Body of pancreas (tissue), 4 donors: ENCODE data around the gene SOCS3.

ENCODE experiments used
- POLR2A ChIP-seq, 3 donors: fragments of 450-650 bp; IDR thresholded peaks; one replicate each; pipeline ENCODE4 v1.6.1; 2016; ENCODE audit warnings: antibody characterized with exemption in 3 of 3, mild to moderate bottlenecking in 2 of 3
- TF ChIP-seq, protein P1 (sequence below), 7 experiments: fragments of 450-650 bp in 4 of 7; fragments of 200-600 bp in 3 of 7; sonication (generic) in 3 of 7; IDR thresholded peaks; one replicate each; pipeline ENCODE4 v1.5.1; 2016 to 2019; ENCODE audit warnings: antibody characterized with exemption in 7 of 7

GRCh38 chr17:78343543-78344201, 16.2 kb downstream of the SOCS3 start:
- no peak for TF ChIP-seq POLR2A (IDR thresholded peaks at IDR 0.05)
- TF ChIP-seq, protein P1, sequence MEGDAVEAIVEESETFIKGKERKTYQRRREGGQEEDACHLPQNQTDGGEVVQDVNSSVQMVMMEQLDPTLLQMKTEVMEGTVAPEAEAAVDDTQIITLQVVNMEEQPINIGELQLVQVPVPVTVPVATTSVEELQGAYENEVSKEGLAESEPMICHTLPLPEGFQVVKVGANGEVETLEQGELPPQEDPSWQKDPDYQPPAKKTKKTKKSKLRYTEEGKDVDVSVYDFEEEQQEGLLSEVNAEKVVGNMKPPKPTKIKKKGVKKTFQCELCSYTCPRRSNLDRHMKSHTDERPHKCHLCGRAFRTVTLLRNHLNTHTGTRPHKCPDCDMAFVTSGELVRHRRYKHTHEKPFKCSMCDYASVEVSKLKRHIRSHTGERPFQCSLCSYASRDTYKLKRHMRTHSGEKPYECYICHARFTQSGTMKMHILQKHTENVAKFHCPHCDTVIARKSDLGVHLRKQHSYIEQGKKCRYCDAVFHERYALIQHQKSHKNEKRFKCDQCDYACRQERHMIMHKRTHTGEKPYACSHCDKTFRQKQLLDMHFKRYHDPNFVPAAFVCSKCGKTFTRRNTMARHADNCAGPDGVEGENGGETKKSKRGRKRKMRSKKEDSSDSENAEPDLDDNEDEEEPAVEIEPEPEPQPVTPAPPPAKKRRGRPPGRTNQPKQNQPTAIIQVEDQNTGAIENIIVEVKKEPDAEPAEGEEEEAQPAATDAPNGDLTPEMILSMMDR (IDR thresholded peaks at IDR 0.05) = no peak
